Measurements from ENCODE around the gene IKZF2. TPM values are rescaled to one million over a fixed set of nuclear protein-coding genes. Genes with fewer than 3 reads are reported as not detected.

The IKZF2 gene
- total and polyA plus RNA-seq, 10 donors: 0.50 to 43.4 (median 20.4) TPM

- H3K4me1 ChIP-seq: peaks cover 0 to 14% (median 0%) of the 10 kb centered on the region in 6 donors
- H3K27me3 ChIP-seq (replicated peaks in 1 of 7): no peaks in the 10 kb centered on the region
- no peak overlapping the region for H3K4me3 ChIP-seq
- TF ChIP-seq CTCF (IDR thresholded peaks at IDR 0.05 in 8 of 11, conservative IDR thresholded peaks at IDR 0.05 in 3 of 11): no peak
- TF ChIP-seq POLR2A (IDR thresholded peaks at IDR 0.05): no peak
- no peak for TF ChIP-seq POLR2AphosphoS5 (IDR thresholded peaks at IDR 0.05)
- DNase-seq: no peak
- H3K9me3 ChIP-seq: no peaks in the 10 kb centered on the region
- intact Hi-C loops (cut with DNase I; ENCODE audit: low total_unique reads): no loop called here
- peaks cover 0 to 7% (median 0%) of the 10 kb centered on the region in 6 donors for H3K36me3 ChIP-seq
- H3K27ac ChIP-seq: no peak overlapping the region
- 92 to 98% (median 96%) methylated on average over 3 of the region's 3 CpGs for WGBS, 5 donors
Observed at GRCh38 chr2:213020268-213020667, 131.1 kb downstream of the IKZF2 start.

- no peaks in the 10 kb centered on the region for H3K27me3 ChIP-seq (replicated peaks in 1 of 7)
- H3K4me1 ChIP-seq: peaks cover 0 to 21% (median 0%) of the 10 kb centered on the region in 6 donors
- TF ChIP-seq CTCF (IDR thresholded peaks at IDR 0.05 in 8 of 11, conservative IDR thresholded peaks at IDR 0.05 in 3 of 11) (no peak), POLR2AphosphoS5 (IDR thresholded peaks at IDR 0.05) (no peak), POLR2A (IDR thresholded peaks at IDR 0.05) (no peak)
- no peak for DNase-seq
- intact Hi-C loops (cut with DNase I; ENCODE audit: low total_unique reads): no loop called here
- peaks cover 0 to 7% (median 0%) of the 10 kb centered on the region in 6 donors for H3K36me3 ChIP-seq
- H3K27ac ChIP-seq: no peak overlapping the region
- 84 to 94% (median 86%) methylated on average over 2 of the region's 2 CpGs for WGBS, 5 donors
- no peaks in the 10 kb centered on the region for H3K9me3 ChIP-seq
- H3K4me3 ChIP-seq: no peak overlapping the region
Observed at GRCh38 chr2:213019368-213019767, 132.0 kb downstream of the IKZF2 start.

- DNase-seq: no peak
- no peaks in the 10 kb centered on the region for H3K9me3 ChIP-seq
- TF ChIP-seq POLR2A (IDR thresholded peaks at IDR 0.05) (no peak), POLR2AphosphoS5 (IDR thresholded peaks at IDR 0.05) (no peak), CTCF (IDR thresholded peaks at IDR 0.05 in 8 of 11, conservative IDR thresholded peaks at IDR 0.05 in 3 of 11) (no peak)
- no peak overlapping the region for H3K27ac ChIP-seq
- H3K27me3 ChIP-seq (replicated peaks in 1 of 7): no peaks in the 10 kb centered on the region
- H3K36me3 ChIP-seq: peaks cover 0 to 7% (median 0%) of the 10 kb centered on the region in 6 donors
- intact Hi-C loops (cut with DNase I; ENCODE audit: low total_unique reads): no loop called here
- H3K4me1 ChIP-seq: peaks cover 0 to 21% (median 0%) of the 10 kb centered on the region in 6 donors
- no peak overlapping the region for H3K4me3 ChIP-seq
Observed at GRCh38 chr2:213018340-213018901, 133.0 kb downstream of the IKZF2 start.

- H3K36me3 ChIP-seq: peaks cover 0 to 7% (median 0%) of the 10 kb centered on the region in 6 donors
- no peak overlapping the region for H3K27ac ChIP-seq
- TF ChIP-seq POLR2A (IDR thresholded peaks at IDR 0.05) (no peak), POLR2AphosphoS5 (IDR thresholded peaks at IDR 0.05) (no peak)
- H3K27me3 ChIP-seq (replicated peaks in 1 of 7): no peaks in the 10 kb centered on the region
- no peaks in the 10 kb centered on the region for H3K9me3 ChIP-seq
- H3K4me1 ChIP-seq: peaks cover 0 to 21% (median 0%) of the 10 kb centered on the region in 6 donors
- DNase-seq: no peak
- 83 to 95% (median 89%) methylated on average over 1 of the region's 1 CpG for WGBS, 5 donors
- no peak overlapping the region for H3K4me3 ChIP-seq
- intact Hi-C loops (cut with DNase I; ENCODE audit: low total_unique reads): no loop called here
Observed at GRCh38 chr2:213017404-213017803, 134.0 kb downstream of the IKZF2 start.

Measured in spleen (tissue), 11 donors.